OCI-LY1 (cell line): ENCODE measurements around the gene FAM168A.

Experiments
- H2AFZ ChIP-seq: fragments of 200-600 bp; sonication (generic), shearing (Covaris generic); 2 replicates; pipeline ENCODE4 v1.6.0; 2014; ENCODE audit warnings: antibody characterized with exemption, mild to moderate bottlenecking, low read length
- H3F3A ChIP-seq: fragments of 200-600 bp; sonication (generic), shearing (Covaris generic); 2 replicates; pipeline ENCODE4 v1.6.0; 2014; ENCODE audit warnings: mild to moderate bottlenecking, antibody characterized with exemption, low read length, moderate library complexity; ENCODE audit not compliant: insufficient read depth
- H3K27ac ChIP-seq: fragments of 200-600 bp; sonication (generic); 2 replicates; pipeline ENCODE4 v1.5.1; 2014; ENCODE audit warnings: low read length, mixed run types, mild to moderate bottlenecking, low read depth; ENCODE audit not compliant: poor library complexity, severe bottlenecking
- H3K27me3 ChIP-seq: fragments of 200-600 bp; sonication (generic); 2 replicates; pipeline ENCODE4 v1.6.0; 2014; ENCODE audit warnings: antibody characterized with exemption, mild to moderate bottlenecking, low read length, moderate library complexity; ENCODE audit not compliant: insufficient read depth
- H3K36me3 ChIP-seq: fragments of 200-600 bp; sonication (generic); 2 replicates; pipeline ENCODE4 v1.6.1; 2014; ENCODE audit warnings: mild to moderate bottlenecking, antibody characterized with exemption, low read length, moderate library complexity, mixed read lengths; ENCODE audit not compliant: insufficient read depth
- H3K4me1 ChIP-seq: fragments of 200-600 bp; sonication (generic); 2 replicates; pipeline ENCODE4 v1.5.1; 2014; ENCODE audit warnings: mild to moderate bottlenecking, low read length, moderate library complexity; ENCODE audit not compliant: insufficient read depth, severe bottlenecking
- H3K4me2 ChIP-seq: fragments of 200-600 bp; sonication (generic), shearing (Covaris generic); 2 replicates; pipeline ENCODE4 v1.6.1; 2014; ENCODE audit warnings: low read length
- H3K4me3 ChIP-seq: fragments of 200-600 bp; sonication (generic); 2 replicates; pipeline ENCODE4 v1.5.1; 2014; ENCODE audit warnings: low read length, low read depth, mild to moderate bottlenecking, mixed read lengths; ENCODE audit not compliant: poor library complexity, severe bottlenecking
- H3K79me2 ChIP-seq: fragments of 200-600 bp; shearing (Covaris generic); 2 replicates; pipeline ENCODE4 v1.6.1; 2016; ENCODE audit warnings: mixed run types, low read length, mixed read lengths; ENCODE audit not compliant: insufficient read depth
- H3K9ac ChIP-seq: fragments of 200-600 bp; sonication (generic), shearing (Covaris generic); 2 replicates; pipeline ENCODE4 v1.6.1; 2014; ENCODE audit warnings: mild to moderate bottlenecking, low read length, mixed read lengths
- H3K9me2 ChIP-seq: fragments of 200-600 bp; sonication (generic), shearing (Covaris generic); 2 replicates; pipeline ENCODE4 v1.6.1; 2014; ENCODE audit warnings: low read depth, mild to moderate bottlenecking, low read length, mixed read lengths
- H3K9me3 ChIP-seq: fragments of 200-600 bp; shearing (Covaris generic); 2 replicates; pipeline ENCODE4 v1.6.1; 2014; ENCODE audit warnings: low read length, mixed read lengths
- H4K20me1 ChIP-seq: fragments of 200-600 bp; sonication (generic), shearing (Covaris generic); 2 replicates; pipeline ENCODE4 v1.6.0; 2016; ENCODE audit warnings: mild to moderate bottlenecking, low read length; ENCODE audit not compliant: insufficient read depth
- CTCF ChIP-seq: fragments of 200-600 bp; sonication (generic), shearing (Covaris generic); IDR thresholded peaks from 2 replicates; pipeline ENCODE4 v1.5.1; 2017; ENCODE audit warnings: mild to moderate bottlenecking, antibody characterized with exemption, low read length, moderate library complexity, mixed read lengths
- EZH2 ChIP-seq: fragments of 200-600 bp; sonication (generic), shearing (Covaris generic); IDR thresholded peaks from 2 replicates; pipeline ENCODE4 v1.8.0; 2017; ENCODE audit warnings: borderline replicate concordance, mixed run types, mild to moderate bottlenecking, antibody characterized with exemption, low read length, moderate library complexity, mixed read lengths

The FAM168A gene

GRCh38 chr11:73637012-73637411, 39.1 kb upstream of the FAM168A start:
- Histone ChIP-seq H3K4me1 (no peaks in the 10 kb centered on the region), H4K20me1 (no peaks in the 10 kb centered on the region), H3K27me3 (no peaks in the 10 kb centered on the region), H3K9ac (no peak overlapping the region), H3K4me2 (no peak overlapping the region), H3K79me2 (no peaks in the 10 kb centered on the region), H3F3A (no peaks in the 10 kb centered on the region), H2AFZ (no peak overlapping the region), H3K36me3 (no peaks in the 10 kb centered on the region), H3K27ac (no peak overlapping the region), H3K9me3 (no peaks in the 10 kb centered on the region), H3K4me3 (no peak overlapping the region), H3K9me2 (no peaks in the 10 kb centered on the region)
- TF ChIP-seq EZH2 (no peak), CTCF (no peak)

GRCh38 chr11:73636249-73636648, 38.3 kb upstream of the FAM168A start:
- Histone ChIP-seq H3K4me1 (no peaks in the 10 kb centered on the region), H3K27me3 (no peaks in the 10 kb centered on the region), H3K9me3 (no peaks in the 10 kb centered on the region), H3F3A (no peaks in the 10 kb centered on the region), H3K36me3 (no peaks in the 10 kb centered on the region), H3K9ac (no peak overlapping the region), H3K9me2 (no peaks in the 10 kb centered on the region), H3K79me2 (no peaks in the 10 kb centered on the region), H3K27ac (no peak overlapping the region), H3K4me3 (no peak overlapping the region), H3K4me2 (no peak overlapping the region), H2AFZ (no peak overlapping the region), H4K20me1 (no peaks in the 10 kb centered on the region)
- TF ChIP-seq CTCF (no peak), EZH2 (no peak)

GRCh38 chr11:73635721-73636120, 37.8 kb upstream of the FAM168A start:
- TF ChIP-seq EZH2: no peak
- no peak for TF ChIP-seq CTCF
- H3K9me3 ChIP-seq: no peaks in the 10 kb centered on the region
- H3K4me1 ChIP-seq: no peaks in the 10 kb centered on the region
- no peak overlapping the region for H3K9ac ChIP-seq
- no peak overlapping the region for H3K27ac ChIP-seq
- no peaks in the 10 kb centered on the region for H3K36me3 ChIP-seq
- no peaks in the 10 kb centered on the region for H4K20me1 ChIP-seq
- H3K9me2 ChIP-seq: no peaks in the 10 kb centered on the region
- H2AFZ ChIP-seq: no peak overlapping the region
- H3K4me2 ChIP-seq: no peak overlapping the region
- no peaks in the 10 kb centered on the region for H3K79me2 ChIP-seq
- no peaks in the 10 kb centered on the region for H3K27me3 ChIP-seq
- H3F3A ChIP-seq: no peaks in the 10 kb centered on the region
- no peak overlapping the region for H3K4me3 ChIP-seq
